NCI-H2171 treated with DMSO at 0.1 percent for 48 hours (cell line): ENCODE measurements around the gene SH3BP4.

Source experiments
- DNase-seq: peaks from one replicate; lab custom pipeline; 2025; lab: John Stamatoyannopoulos, UW

SH3BP4 gene

DNA sequence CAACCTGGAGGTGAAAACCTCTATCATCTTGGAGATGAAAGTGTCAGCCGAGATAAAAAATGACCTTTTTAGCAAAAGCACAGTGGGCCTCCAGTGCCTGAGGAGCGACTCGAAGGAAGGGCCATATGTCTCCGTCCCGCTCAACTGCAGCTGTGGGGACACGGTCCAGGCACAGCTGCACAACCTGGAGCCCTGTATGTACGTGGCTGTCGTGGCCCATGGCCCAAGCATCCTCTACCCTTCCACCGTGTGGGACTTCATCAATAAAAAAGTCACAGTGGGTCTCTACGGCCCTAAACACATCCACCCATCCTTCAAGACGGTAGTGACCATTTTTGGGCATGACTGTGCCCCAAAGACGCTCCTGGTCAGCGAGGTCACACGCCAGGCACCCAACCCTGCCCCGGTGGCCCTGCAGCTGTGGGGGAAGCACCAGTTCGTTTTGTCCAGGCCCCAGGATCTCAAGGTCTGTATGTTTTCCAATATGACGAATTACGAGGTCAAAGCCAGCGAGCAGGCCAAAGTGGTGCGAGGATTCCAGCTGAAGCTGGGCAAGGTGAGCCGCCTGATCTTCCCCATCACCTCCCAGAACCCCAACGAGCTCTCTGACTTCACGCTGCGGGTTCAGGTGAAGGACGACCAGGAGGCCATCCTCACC lies 90.2 kb downstream of the SH3BP4 start:
- DNase-seq, result no peak

DNA sequence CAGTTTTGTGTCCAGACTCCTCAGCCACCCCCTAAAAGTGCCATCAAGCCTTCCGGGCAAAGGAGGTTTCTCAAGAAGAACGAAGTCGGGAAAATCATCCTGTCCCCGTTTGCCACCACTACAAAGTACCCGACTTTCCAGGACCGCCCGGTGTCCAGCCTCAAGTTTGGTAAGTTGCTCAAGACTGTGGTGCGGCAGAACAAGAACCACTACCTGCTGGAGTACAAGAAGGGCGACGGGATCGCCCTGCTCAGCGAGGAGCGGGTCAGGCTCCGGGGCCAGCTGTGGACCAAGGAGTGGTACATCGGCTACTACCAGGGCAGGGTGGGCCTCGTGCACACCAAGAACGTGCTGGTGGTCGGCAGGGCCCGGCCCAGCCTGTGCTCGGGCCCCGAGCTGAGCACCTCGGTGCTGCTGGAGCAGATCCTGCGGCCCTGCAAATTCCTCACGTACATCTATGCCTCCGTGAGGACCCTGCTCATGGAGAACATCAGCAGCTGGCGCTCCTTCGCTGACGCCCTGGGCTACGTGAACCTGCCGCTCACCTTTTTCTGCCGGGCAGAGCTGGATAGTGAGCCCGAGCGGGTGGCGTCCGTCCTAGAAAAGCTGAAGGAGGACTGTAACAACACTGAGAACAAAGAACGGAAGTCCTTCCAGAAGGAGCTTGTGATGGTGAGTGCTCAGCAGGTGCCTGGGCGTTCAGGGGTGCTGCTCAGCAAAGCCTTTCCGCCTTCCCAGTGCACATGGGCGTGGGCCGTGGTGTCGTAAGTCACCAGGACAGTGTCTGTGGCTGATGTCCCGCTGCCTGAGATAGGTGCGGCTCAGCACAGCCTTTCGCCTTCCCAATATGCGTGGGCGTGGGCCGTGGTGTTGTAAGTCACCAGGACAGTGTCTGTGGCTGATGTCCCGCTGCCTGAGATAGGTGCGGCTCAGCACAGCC lies 91.0 kb downstream of the SH3BP4 start:
- DNase-seq, result no peak

DNA sequence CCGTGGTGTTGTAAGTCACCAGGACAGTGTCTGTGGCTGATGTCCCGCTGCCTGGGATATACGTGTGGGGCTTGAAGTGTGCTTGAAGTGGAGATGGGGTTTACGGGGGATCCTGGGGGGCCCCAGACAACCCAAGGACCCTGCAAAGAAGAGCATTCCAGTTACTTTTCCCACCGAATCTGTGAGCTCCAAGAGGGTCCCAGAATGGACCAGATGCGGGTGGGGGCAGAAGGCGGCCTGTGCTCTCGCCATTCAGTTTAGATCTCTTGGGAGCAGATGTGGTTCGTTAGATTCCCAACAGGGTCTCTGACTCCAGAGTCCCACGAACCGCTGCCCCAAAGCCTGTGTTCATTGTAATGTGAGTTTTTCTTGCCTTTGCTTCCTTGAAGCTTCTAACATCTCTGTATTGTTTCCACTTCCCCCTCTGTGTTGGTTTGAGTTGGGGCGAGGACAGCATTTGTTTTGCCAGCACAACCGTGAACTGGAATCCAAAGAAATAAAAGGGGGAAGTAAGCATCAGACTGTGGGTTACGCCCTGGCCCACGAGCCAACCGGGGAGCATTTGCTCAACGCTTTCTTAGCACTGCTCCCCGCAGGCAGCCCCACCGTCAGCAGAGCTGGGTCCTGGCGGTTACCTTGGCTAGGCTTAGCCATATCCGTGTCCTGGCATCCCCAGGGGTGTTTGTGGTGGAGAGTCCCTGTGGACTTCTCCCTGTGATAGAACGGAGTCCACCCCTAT lies 92.1 kb downstream of the SH3BP4 start:
- DNase-seq, result no peak

DNA sequence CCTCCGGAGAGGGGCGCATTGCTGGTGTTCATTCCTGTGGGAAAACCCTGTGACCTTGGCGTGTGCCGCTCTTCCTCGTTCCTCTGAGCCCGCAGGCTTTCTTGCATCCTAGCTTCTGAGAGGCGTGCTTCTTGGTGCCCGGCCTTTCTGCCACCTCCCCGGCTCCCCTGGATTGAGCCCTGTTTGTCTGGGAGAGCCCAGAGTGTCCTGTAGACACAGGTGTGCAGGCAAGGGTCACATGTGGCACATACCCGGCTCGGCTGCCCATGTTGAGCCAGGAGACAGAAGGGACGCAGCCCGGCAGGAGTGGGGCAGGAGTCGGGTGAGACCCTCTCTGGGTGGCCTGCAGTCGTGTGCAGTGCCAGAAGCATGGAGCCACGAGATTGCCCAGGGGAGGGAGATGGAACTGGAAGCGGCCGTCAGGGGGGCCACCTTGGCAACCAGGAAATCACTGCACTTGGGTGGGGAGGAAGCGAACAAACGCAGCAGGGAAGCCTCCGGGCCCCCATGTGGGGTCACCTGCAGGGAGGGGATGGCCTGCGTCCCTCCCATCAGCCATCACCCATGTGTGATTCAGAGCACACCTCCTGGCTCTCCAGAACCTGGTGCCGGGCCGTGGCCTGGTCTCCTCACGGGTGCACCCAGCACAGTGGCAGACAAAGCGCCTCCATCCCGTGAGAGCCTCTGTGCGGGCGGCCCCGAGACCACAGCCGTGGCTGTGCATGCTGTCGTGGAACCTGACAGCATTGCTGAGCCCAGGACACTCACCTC lies 92.9 kb downstream of the SH3BP4 start:
- no peak for DNase-seq

DNA sequence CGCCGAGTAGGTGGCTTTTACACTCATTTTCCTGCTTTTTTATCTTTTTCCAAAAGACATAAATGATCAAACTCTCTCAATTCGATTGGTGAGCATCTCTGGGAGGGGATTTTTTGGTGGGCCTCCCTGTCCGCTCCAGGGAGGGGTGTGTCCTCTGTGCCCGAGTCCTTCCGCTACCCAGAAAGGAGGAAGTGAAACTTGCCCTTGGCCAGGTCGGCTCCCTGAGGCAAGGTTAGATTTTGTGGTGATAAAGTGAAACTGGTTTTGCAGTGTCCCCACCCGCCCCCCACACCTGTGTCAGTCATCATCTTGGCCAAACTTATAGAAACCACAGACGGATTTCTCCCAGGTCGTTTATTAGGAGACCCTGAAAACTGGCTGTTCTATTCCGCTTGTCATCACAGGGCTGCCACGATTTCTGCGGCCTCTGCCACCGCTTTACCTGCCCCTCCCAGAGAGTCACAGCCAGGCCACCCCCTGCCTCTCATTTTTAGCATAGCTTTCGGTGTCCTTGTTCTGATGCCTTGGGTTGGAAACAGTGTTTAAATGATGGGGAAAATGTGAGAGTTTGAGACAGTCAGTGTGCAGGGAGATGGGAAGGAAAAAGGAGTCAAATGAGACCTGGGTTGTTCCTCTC lies 93.6 kb downstream of the SH3BP4 start:
- DNase-seq, result no peak

DNA sequence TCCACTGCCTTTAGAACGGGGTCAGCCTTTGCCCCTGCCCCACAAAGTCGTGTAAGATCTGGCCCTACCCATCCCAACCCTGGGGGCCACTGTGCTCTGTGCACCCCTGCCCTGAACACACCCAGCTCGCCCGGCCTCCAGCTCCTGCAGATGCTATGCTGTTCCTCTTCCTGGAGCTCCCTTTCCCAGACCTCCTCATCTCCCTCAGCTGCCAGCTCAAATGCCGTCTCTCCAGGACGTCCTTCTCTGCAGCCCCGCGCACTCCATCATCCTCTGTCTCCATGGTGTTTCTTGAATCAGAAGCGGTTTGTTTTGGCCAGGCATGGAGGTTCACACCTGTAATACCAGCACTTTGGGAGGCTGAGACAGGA lies 94.1 kb downstream of the SH3BP4 start:
- DNase-seq, result no peak

DNA sequence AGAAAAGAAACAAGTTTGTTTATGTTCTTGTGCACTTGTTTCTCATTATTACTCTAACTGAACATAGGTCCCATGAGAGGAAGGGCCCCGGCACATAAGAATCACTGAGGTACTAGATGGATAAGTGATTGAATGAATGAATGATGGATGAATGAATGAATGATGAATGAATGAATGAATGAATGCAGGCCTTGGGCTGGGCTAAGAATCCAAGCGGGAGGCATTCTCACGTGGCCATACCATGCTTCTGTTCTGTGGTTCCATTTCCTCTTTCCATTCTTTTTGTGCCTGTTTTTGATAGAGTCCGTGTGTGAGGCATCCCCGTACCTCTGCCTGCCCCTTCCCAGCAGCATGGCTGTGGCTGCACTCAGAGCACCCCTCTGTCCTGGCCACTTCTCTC lies 94.8 kb downstream of the SH3BP4 start:
- no peak for DNase-seq

DNA sequence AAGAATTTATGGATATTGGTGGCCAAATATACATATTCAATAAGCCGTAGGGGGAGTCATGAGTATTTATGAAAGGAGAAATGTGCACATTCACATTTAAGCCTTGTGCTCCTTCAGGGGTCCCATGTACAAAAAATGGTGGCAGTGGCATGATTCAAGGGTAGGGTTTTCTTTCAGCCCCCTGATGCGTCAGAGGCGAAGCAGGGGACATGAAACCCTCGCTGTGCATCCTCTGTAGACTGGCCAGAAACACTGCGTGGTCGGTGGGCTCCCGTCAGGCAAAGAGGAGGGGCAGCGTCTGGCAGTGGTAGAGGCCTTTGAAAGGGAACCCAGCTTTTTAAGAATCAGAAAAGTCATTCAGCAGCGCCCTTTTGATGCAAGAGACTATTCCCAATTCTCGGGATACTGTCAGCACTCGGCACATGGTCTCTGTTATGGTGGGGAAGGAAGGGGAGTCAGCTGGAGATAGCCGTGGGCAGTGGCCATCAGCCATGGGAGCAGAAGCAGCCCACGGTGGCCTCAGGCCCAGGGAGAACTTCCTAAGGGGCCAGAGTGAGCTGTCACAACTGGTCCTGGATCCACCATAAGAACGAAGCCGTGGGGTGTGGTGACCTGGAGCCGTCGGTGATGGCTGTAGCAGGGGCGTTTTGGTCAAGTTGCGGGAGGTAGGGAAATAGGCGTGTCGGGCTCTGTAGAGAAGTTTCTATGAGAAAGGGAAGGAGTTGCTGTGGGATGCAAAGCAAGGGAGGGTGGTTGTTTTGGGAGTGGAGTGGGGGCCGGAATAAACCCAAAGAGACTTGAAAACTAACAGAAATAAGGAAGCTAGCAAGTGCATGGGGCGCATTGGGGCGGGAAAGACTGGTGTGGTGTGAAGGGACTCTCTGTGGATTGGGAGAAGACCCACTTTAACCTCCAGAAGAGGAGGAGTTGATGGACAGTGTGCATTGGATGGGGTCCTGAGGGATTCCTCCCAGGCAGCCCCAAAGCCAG lies 95.6 kb downstream of the SH3BP4 start:
- no peak for DNase-seq

DNA sequence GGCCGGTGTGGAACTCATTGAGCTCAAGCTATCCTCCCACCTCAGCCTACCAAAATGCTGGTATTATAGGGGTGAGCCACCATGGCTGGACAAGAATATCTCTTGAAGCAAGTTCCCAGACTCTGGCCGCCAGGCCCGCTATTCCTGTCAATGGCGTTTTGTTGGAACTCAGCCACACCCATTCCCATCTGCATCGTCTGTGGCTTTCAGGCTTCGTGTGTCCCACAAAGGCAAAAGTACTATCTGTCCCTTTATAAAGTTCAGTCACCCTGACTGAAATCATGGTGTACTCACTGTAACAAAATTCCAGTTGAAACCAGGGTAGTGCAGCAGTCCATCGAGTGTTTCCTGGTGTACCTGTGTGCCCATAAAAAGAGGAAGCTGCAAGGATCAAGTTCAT lies 96.7 kb downstream of the SH3BP4 start:
- no peak for DNase-seq

DNA sequence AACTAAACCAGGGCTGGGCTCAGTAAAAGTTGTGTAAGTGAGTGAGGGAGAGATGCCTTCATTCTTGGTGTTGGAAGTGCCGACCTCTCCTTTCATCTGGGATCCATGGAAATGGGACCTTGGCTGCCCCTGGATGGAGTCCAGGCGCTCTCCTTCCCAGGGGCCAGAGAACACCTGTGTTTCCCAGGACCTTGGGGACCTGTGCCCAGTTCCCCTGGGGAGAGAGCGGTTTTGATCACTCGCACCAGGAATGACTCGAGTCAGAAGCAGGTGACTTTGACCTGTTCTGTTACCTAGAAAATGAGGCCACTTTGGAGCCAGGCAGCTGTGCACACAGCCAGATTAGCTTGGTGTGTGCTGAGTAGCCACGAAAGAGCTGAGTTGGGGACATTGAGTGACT lies 97.3 kb downstream of the SH3BP4 start:
- no peak for DNase-seq

DNA sequence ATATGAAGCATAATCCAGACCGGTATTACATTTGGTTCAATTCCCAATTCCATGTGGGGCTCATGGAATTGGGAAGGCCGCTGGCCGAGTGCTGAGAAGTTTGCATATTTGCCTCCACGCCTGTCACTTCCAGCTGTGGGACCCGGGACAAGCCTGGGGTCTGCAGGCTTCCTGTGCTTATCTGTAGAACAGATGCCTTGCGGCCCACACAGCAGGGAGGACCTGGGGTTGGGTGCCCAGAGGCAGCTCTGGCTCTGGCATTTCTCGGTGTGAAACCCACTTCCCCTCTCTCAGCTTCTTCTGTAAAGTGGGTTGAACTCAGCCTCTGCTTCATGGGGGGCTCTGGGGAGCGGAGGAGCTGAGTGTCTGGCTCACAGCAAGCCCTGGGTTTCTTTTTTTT lies 97.9 kb downstream of the SH3BP4 start:
- no peak for DNase-seq

DNA sequence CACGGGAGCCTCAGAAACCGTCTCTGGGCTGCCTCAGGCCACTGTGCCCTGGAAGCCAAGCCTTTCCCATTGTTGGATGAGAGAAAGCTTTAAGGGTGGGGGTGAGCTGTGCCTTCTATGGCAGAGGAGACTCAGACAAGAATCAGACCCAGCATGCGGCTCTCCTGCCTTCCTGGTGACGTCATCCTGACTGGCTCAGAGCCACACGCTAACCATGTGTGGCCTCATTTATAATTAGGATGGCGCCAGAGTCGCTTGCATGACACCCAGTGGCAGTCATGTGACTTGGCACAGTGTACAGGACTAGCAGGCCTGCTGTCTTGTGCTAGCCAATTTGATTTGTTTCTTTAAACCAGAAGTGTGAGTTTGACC lies 99.1 kb downstream of the SH3BP4 start:
- DNase-seq, result peak; percentile 84

DNA sequence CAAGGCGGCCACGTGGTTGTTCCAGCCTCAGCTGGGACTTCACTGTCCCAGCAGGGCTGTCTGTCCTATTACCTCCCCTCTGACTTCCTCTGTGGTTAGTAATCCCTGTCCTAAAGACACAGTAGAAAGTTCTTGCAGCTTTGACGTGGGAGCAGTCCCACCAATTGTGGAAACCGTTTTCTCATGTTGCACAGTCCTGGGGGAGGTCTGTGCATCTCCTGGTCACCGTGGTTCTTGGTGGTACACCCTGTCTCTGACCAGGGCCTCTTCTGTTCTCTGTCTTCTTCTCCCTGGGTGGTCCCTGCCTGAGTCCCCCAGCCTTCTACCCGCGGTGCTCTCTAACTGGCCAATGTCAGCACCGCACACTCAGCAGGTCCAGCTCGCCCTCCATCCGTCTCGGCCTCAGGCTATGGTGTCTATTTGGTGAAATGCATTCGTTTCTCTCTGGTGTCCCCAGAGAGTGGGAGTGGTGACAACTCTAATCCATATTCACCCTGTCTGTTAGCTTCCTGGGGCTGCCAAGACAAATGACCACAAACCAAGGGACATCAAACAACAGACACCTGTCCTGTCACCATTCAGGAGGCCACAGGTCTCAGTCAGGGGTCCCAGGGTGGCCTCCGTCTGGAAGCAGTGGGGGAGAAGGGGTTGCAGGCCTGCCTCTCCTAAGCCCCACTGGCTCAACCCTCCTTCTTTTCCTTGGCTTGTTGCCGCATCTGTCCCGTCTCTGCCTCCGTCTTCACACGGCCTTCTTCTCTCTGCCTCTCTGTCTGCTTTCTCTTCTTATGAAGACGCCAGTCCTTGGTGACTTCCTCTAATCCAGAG lies 99.8 kb downstream of the SH3BP4 start:
- no peak for DNase-seq

DNA sequence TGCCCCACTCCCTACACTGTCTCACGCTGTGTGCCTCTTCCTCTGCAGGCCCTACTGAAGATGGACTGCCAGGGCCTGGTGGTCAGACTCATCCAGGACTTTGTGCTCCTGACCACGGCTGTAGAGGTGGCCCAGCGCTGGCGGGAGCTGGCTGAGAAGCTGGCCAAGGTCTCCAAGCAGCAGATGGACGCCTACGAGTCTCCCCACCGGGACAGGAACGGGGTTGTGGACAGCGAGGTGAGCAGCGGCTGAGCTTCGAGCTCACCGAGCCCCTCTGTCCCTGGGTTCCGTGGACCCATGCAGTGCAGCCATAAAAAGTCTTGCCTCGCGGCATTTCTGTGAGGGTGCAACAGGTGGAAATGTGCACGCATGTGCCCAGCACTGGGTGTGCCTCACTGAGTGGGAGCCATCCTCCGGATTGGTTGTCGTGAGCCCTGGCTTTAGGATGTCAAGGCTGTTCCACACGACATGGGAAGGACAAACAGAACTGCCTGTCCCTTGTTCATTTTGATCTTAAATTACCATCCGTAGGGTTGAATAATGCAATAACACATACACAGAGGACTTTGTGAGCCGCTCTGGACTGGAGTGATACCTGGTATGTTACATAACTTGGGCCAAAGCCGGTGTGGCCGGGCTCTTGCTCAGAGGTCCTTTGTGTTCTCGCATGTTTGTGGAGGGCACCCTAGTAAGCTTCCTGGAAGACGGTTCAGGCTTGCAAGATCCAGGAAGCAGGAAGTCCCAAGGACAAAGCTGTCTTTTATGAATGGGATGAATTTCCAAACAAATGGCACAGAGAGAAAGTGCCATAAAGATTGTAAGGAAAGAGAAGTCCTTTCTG lies 100.9 kb downstream of the SH3BP4 start:
- no peak for DNase-seq

DNA sequence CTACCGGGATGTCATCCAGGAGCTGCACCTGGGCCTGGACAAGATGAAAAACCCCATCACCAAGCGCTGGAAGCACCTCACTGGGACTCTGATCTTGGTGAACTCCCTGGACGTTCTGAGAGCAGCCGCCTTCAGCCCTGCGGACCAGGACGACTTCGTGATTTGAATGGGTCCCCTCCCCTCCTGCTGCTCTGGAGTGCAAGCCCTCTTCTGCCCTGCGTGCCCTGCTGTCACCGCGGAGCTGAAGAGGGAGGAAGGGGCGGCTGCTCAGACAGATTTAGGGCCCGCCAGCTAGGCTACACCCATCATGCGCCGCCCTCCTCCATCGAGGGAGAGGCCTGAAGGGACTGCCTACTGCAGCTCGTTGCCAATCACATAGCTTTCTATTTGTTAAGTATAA lies 101.8 kb downstream of the SH3BP4 start:
- no peak for DNase-seq

DNA sequence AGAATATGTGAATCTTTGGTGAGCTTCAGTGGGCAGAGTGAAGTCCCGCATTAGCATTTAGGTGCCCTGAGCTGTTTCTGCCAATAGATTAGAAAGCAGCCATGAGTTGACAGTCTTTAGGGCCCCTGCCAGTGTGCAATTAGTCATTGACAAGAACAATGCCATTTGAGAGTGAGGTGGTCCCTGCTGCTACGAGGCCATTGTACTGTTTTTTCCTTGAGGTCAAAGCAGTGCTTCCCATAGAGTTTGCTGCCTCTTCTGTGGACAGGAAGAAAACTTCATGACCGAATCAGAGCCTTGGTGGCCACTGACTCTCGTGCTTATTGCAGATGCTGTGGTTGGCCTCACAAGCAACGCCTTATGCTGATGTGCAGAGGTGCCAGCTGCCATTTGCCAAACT lies 102.7 kb downstream of the SH3BP4 start:
- no peak for DNase-seq

DNA sequence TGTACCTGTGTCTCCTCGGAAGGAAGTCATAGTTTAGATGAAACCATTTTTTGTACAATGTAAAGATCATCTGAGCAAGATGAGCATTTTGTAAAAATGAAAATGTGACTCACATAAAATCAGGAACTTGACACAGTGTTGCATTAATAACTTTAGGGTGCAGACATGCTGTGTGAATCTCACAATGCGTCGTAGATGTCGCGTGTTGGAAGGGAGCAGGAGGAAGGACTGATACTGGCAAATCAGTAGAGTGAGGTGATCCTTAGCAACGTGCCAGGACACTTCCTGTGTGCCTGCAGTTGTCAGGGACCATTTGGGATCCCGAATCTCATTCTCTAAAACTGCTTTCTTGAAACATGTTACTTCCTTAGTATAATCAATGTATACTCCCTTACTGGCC lies 103.1 kb downstream of the SH3BP4 start:
- DNase-seq, result no peak

DNA sequence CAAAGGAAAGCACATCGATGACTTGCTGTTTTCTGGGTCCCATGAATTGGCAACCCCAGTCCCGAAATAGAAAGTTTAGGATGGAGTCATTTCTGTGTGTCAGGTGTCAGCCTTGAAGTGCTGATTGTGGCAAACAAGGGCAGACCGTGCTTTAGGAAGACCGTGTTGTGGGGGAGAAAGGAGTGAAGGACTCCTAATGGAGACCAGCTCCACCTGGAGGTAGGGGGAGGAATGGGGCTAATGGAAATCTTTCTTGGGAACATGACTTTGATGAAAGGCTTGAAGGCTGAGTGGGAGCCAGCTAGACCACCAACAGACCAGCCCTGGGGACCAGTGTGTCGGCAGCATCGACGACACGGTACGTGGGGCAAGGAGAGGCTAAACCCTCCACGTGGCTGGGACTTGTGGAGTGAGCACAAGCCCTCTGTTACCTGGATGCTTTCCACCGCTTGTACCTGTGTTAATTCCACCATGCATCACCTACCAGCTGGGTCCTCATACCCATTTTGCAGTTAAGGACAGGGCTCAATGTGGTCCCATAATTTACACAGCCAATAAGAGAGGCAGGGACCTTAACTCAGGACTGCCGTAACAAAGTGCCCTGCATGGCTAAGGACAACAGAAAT lies 104.2 kb downstream of the SH3BP4 start:
- DNase-seq, result peak; percentile 80
